ENCODE measurements around the gene PTPRN2. TPM values are rescaled to one million over a fixed set of nuclear protein-coding genes. Genes with fewer than 3 reads are reported as not detected.
"Not testable (repeated sequence)": the region's sequence is repeated elsewhere in the genome, so short reads cannot be mapped to it uniquely, and the experiment has no call there.

The PTPRN2 gene
- total RNA-seq, 5 donors from 2014 or later (not counting 1 experiment from before 2014, with no cell fraction given) = 0.60 to 1.7 (median 0.82) TPM

GRCh38 chr7:157898261-157898660 is 689.4 kb downstream of the PTPRN2 start:
- H3K4me1 Mint-ChIP-seq = no peaks in the 10 kb centered on the region
- ATAC-seq (replicated peaks in 1 of 4) (no peak), DNase-seq (no peak)
- Histone ChIP-seq H3K27ac (ENCODE audit: low read length) (no peak overlapping the region), H3K4me3 (ENCODE audit: control insufficient read depth in 1 of 2, extremely low read depth in 1 of 2, low read length in 1 of 2) (no peak overlapping the region), H3K36me3 (ENCODE audit: control insufficient read depth in 2 of 2, extremely low read depth in 1 of 2, insufficient read depth in 1 of 2, low read length in 1 of 2) (no peaks in the 10 kb centered on the region), H3K4me1 (ENCODE audit: control insufficient read depth in 1 of 2, extremely low read depth in 1 of 2, insufficient read depth in 2 of 2, low read length in 2 of 2) (no peaks in the 10 kb centered on the region), H3K27me3 (replicated peaks in 1 of 2; ENCODE audit: control insufficient read depth in 2 of 2, extremely low read depth in 1 of 2, insufficient read depth in 2 of 2, low read length in 1 of 2) (peaks cover 0 to 9% of the 10 kb centered on the region in 2 experiments), H3K9me3 (no peaks in the 10 kb centered on the region)
- POLR2A ChIA-PET = no interaction called here
- WGBS (ENCODE audit: insufficient coverage) = 73% methylated on average over 10 of the region's 11 CpGs
- H3K27me3 Mint-ChIP-seq = peaks cover 0 to 4% of the 10 kb centered on the region in 2 donors
- H3K4me3 Mint-ChIP-seq = no peak overlapping the region
- CTCF ChIA-PET = interaction anchor here in 1 of 2 donors (0.5 kb wide), 1 partner anchor 514 kb away, joined by 3 read pairs; no protein-coding TSS in a partner anchor
- no peaks in the 10 kb centered on the region for H3K9me3 Mint-ChIP-seq
- no peaks in the 10 kb centered on the region for H3K36me3 Mint-ChIP-seq
- no peak overlapping the region for H3K27ac Mint-ChIP-seq

- Histone ChIP-seq H3K36me3 (ENCODE audit: control insufficient read depth in 2 of 2, extremely low read depth in 1 of 2, insufficient read depth in 1 of 2, low read length in 1 of 2) (no peaks in the 10 kb centered on the region), H3K27ac (ENCODE audit: low read length) (no peak overlapping the region), H3K4me1 (ENCODE audit: control insufficient read depth in 1 of 2, extremely low read depth in 1 of 2, insufficient read depth in 2 of 2, low read length in 2 of 2) (no peaks in the 10 kb centered on the region), H3K27me3 (replicated peaks in 1 of 2; ENCODE audit: control insufficient read depth in 2 of 2, extremely low read depth in 1 of 2, insufficient read depth in 2 of 2, low read length in 1 of 2) (peaks cover 0 to 9% of the 10 kb centered on the region in 2 experiments), H3K9me3 (no peaks in the 10 kb centered on the region), H3K4me3 (ENCODE audit: control insufficient read depth in 1 of 2, extremely low read depth in 1 of 2, low read length in 1 of 2) (no peak overlapping the region)
- Mint-ChIP-seq H3K27me3 (peaks cover 0 to 5% of the 10 kb centered on the region in 2 donors), H3K9me3 (no peaks in the 10 kb centered on the region), H3K4me3 (no peak overlapping the region), H3K36me3 (no peaks in the 10 kb centered on the region), H3K4me1 (peaks cover 0 to under 1% (median 0%) of the 10 kb centered on the region in 3 donors), H3K27ac (no peak overlapping the region)
- POLR2A ChIA-PET = no interaction called here
- ATAC-seq (replicated peaks in 1 of 4) (no peak), DNase-seq (no peak)
- CTCF ChIA-PET = interaction anchor here in 1 of 2 donors (0.5 kb wide), 1 partner anchor 514 kb away, joined by 3 read pairs; no protein-coding TSS in a partner anchor
- WGBS (ENCODE audit: insufficient coverage) = 95% methylated on average over 21 of the region's 30 CpGs
Measured at GRCh38 chr7:157897681-157898080, 689.9 kb downstream of the PTPRN2 start.

- H3K9me3 ChIP-seq = no peaks in the 10 kb centered on the region
- peaks cover 0 to 9% of the 10 kb centered on the region in 2 experiments for H3K27me3 ChIP-seq (replicated peaks in 1 of 2; ENCODE audit: control insufficient read depth in 2 of 2, extremely low read depth in 1 of 2, insufficient read depth in 2 of 2, low read length in 1 of 2)
- ChIA-PET CTCF (no interaction called here), POLR2A (no interaction called here)
- no peak overlapping the region for H3K4me3 ChIP-seq (ENCODE audit: control insufficient read depth in 1 of 2, extremely low read depth in 1 of 2, low read length in 1 of 2)
- H3K36me3 ChIP-seq (ENCODE audit: control insufficient read depth in 2 of 2, extremely low read depth in 1 of 2, insufficient read depth in 1 of 2, low read length in 1 of 2) = no peaks in the 10 kb centered on the region
- ATAC-seq (replicated peaks in 1 of 4) = no peak
- Mint-ChIP-seq H3K27ac (no peak overlapping the region), H3K27me3 (peaks cover 0 to 6% of the 10 kb centered on the region in 2 donors), H3K4me1 (peaks cover 0 to 2% (median 0%) of the 10 kb centered on the region in 3 donors), H3K9me3 (no peaks in the 10 kb centered on the region), H3K36me3 (no peaks in the 10 kb centered on the region), H3K4me3 (no peak overlapping the region)
- 84% methylated on average over 20 of the region's 26 CpGs for WGBS (ENCODE audit: insufficient coverage)
- H3K4me1 ChIP-seq (ENCODE audit: control insufficient read depth in 1 of 2, extremely low read depth in 1 of 2, insufficient read depth in 2 of 2, low read length in 2 of 2) = no peaks in the 10 kb centered on the region
- no peak overlapping the region for H3K27ac ChIP-seq (ENCODE audit: low read length)
- no peak for DNase-seq
Measured at GRCh38 chr7:157896774-157897555, 690.7 kb downstream of the PTPRN2 start.

- DNase-seq; H3K27me3 ChIP-seq (replicated peaks in 1 of 2; ENCODE audit: control insufficient read depth in 2 of 2, extremely low read depth in 1 of 2, insufficient read depth in 2 of 2, low read length in 1 of 2); H3K27me3 Mint-ChIP-seq; H3K4me1 Mint-ChIP-seq; POLR2A ChIA-PET; H3K9me3 ChIP-seq; CTCF ChIA-PET; H3K27ac ChIP-seq (ENCODE audit: low read length); H3K36me3 ChIP-seq (ENCODE audit: control insufficient read depth in 2 of 2, extremely low read depth in 1 of 2, insufficient read depth in 1 of 2, low read length in 1 of 2); H3K9me3 Mint-ChIP-seq; H3K27ac Mint-ChIP-seq; H3K4me1 ChIP-seq (ENCODE audit: control insufficient read depth in 1 of 2, extremely low read depth in 1 of 2, insufficient read depth in 2 of 2, low read length in 2 of 2); H3K4me3 Mint-ChIP-seq; ATAC-seq (replicated peaks in 1 of 4); H3K4me3 ChIP-seq (ENCODE audit: control insufficient read depth in 1 of 2, extremely low read depth in 1 of 2, low read length in 1 of 2); H3K36me3 Mint-ChIP-seq: not testable (repeated sequence)
- WGBS (ENCODE audit: insufficient coverage) = 87% methylated on average over 15 of the region's 15 CpGs
Measured at GRCh38 chr7:157896376-157896675, 691.3 kb downstream of the PTPRN2 start.

- H3K4me1 Mint-ChIP-seq = peaks cover 4 to 11% (median 9%) of the 10 kb centered on the region in 3 donors
- Histone ChIP-seq H3K9me3 (no peaks in the 10 kb centered on the region), H3K27me3 (replicated peaks in 1 of 2; ENCODE audit: control insufficient read depth in 2 of 2, extremely low read depth in 1 of 2, insufficient read depth in 2 of 2, low read length in 1 of 2) (peaks cover 0 to 12% of the 10 kb centered on the region in 2 experiments), H3K36me3 (ENCODE audit: control insufficient read depth in 2 of 2, extremely low read depth in 1 of 2, insufficient read depth in 1 of 2, low read length in 1 of 2) (no peaks in the 10 kb centered on the region), H3K4me1 (ENCODE audit: control insufficient read depth in 1 of 2, extremely low read depth in 1 of 2, insufficient read depth in 2 of 2, low read length in 2 of 2) (peaks cover 0 to 12% of the 10 kb centered on the region in 2 experiments), H3K27ac (ENCODE audit: low read length) (no peak overlapping the region), H3K4me3 (ENCODE audit: control insufficient read depth in 1 of 2, extremely low read depth in 1 of 2, low read length in 1 of 2) (no peak overlapping the region)
- CTCF ChIA-PET = no interaction called here
- no peak overlapping the region for H3K27ac Mint-ChIP-seq
- no peak overlapping the region for H3K4me3 Mint-ChIP-seq
- no peak for DNase-seq
- H3K9me3 Mint-ChIP-seq = no peaks in the 10 kb centered on the region
- H3K36me3 Mint-ChIP-seq = no peaks in the 10 kb centered on the region
- POLR2A ChIA-PET = no interaction called here
- no peak for ATAC-seq (replicated peaks in 1 of 4)
- WGBS (ENCODE audit: insufficient coverage) = 65% methylated on average over 11 of the region's 19 CpGs
- H3K27me3 Mint-ChIP-seq = peaks cover 0 to 7% of the 10 kb centered on the region in 2 donors
Measured at GRCh38 chr7:157895520-157896375, 691.9 kb downstream of the PTPRN2 start.

GRCh38 chr7:157895098-157895497 is 692.5 kb downstream of the PTPRN2 start:
- H3K36me3 ChIP-seq (ENCODE audit: control insufficient read depth in 2 of 2, extremely low read depth in 1 of 2, insufficient read depth in 1 of 2, low read length in 1 of 2); H3K4me3 ChIP-seq (ENCODE audit: control insufficient read depth in 1 of 2, extremely low read depth in 1 of 2, low read length in 1 of 2); ATAC-seq (replicated peaks in 1 of 4); H3K27ac ChIP-seq (ENCODE audit: low read length); H3K36me3 Mint-ChIP-seq; POLR2A ChIA-PET; H3K4me3 Mint-ChIP-seq; DNase-seq; H3K27me3 Mint-ChIP-seq; H3K9me3 ChIP-seq; H3K27ac Mint-ChIP-seq; H3K9me3 Mint-ChIP-seq: not testable (repeated sequence)
- Histone ChIP-seq H3K4me1 (ENCODE audit: control insufficient read depth in 1 of 2, extremely low read depth in 1 of 2, insufficient read depth in 2 of 2, low read length in 2 of 2) (peaks cover 0 to 15% of the 10 kb centered on the region in 2 experiments), H3K27me3 (replicated peaks in 1 of 2; ENCODE audit: control insufficient read depth in 2 of 2, extremely low read depth in 1 of 2, insufficient read depth in 2 of 2, low read length in 1 of 2) (peaks cover 0 to 18% of the 10 kb centered on the region in 2 experiments)
- CTCF ChIA-PET = interaction anchor here in 1 of 2 donors (0.7 kb wide), 1 partner anchor 11 kb away, joined by 3 read pairs; no protein-coding TSS in a partner anchor
- peaks cover 10 to 17% (median 15%) of the 10 kb centered on the region in 3 donors for H3K4me1 Mint-ChIP-seq
- WGBS (ENCODE audit: insufficient coverage) = 79% methylated on average over 8 of the region's 12 CpGs
